ENCODE measurements around the gene PPFIBP2. TPM values are rescaled to one million over a fixed set of nuclear protein-coding genes. Genes with fewer than 3 reads are reported as not detected.

PPFIBP2 gene
- total RNA-seq, 1 donor = 2.2 TPM

GRCh38 chr11:7677796-7678201 lies 164.0 kb downstream of the PPFIBP2 start:
- no peak for DNase-seq (ENCODE audit: low read depth in 2 of 3, low spot score in 2 of 3)

- no peak for DNase-seq (ENCODE audit: low read depth in 2 of 3, low spot score in 2 of 3)
These were observed 169.8 kb downstream of the PPFIBP2 start for GRCh38 chr11:7683571-7683970.

GRCh38 chr11:7686761-7687160 lies 173.0 kb downstream of the PPFIBP2 start:
- no peak for DNase-seq (ENCODE audit: low read depth in 2 of 3, low spot score in 2 of 3)

- no peak for DNase-seq (ENCODE audit: low read depth in 2 of 3, low spot score in 2 of 3)
These were observed 173.6 kb downstream of the PPFIBP2 start for GRCh38 chr11:7687386-7687785.

- DNase-seq (ENCODE audit: low read depth in 2 of 3, low spot score in 2 of 3) = peak in 1 of 3 donors; percentile 45
These were observed 174.5 kb downstream of the PPFIBP2 start for GRCh38 chr11:7688238-7688826.

GRCh38 chr11:7689239-7689638 lies 175.4 kb downstream of the PPFIBP2 start:
- no peak for DNase-seq (ENCODE audit: low read depth in 2 of 3, low spot score in 2 of 3)

- no peak for DNase-seq (ENCODE audit: low read depth in 2 of 3, low spot score in 2 of 3)
These were observed 176.8 kb downstream of the PPFIBP2 start for GRCh38 chr11:7690648-7691047.

GRCh38 chr11:7691759-7692350 lies 178.1 kb downstream of the PPFIBP2 start:
- no peak for DNase-seq (ENCODE audit: low read depth in 2 of 3, low spot score in 2 of 3)

GRCh38 chr11:7692426-7692825 lies 178.6 kb downstream of the PPFIBP2 start:
- no peak for DNase-seq (ENCODE audit: low read depth in 2 of 3, low spot score in 2 of 3)

GRCh38 chr11:7694235-7694634 lies 180.4 kb downstream of the PPFIBP2 start:
- no peak for DNase-seq (ENCODE audit: low read depth in 2 of 3, low spot score in 2 of 3)

- DNase-seq (ENCODE audit: low read depth in 2 of 3, low spot score in 2 of 3) = no peak
These were observed 182.6 kb downstream of the PPFIBP2 start for GRCh38 chr11:7696424-7696823.

Other genes starting within 250 kb of the PPFIBP2 start
- gene OLFML1, start 28.5 kb upstream of the PPFIBP2 start, total RNA-seq = not detected
- not detected for gene CYB5R2, start 159.5 kb downstream of the PPFIBP2 start, total RNA-seq
- gene OVCH2, start 192.5 kb downstream of the PPFIBP2 start, total RNA-seq = not detected

All from hematopoietic multipotent progenitor cell (in vitro differentiated cells).